Natural killer cell (primary cell): Measurements from ENCODE around the gene C1orf198. TPM values are rescaled to one million over a fixed set of nuclear protein-coding genes. Genes with fewer than 3 reads are reported as not detected.

Experiments
- ATAC-seq, 3 donors: fragments of 150-1000 bp in 2 of 3; fragments of 200-7000 bp in 1 of 3; cut with Tn5 transposase; 1 replicate in 1 of 3; 2 replicates in 2 of 3; pipeline ENCODE4 v1.10.0; 2021; ENCODE audit warnings: mild to moderate bottlenecking in 2 of 3, moderate library complexity in 2 of 3
- DNase-seq, 2 donors: peaks; one replicate each; pipeline versions ENCODE4 v3.0.0 to v3.0.0-alpha.2; 2013 to 2021; ENCODE audit warnings: mixed read lengths in 1 of 2
- H3K27ac ChIP-seq: one replicate; pipeline ENCODE4 v1.5.1; 2013; ENCODE audit warnings: mild to moderate bottlenecking, low read length
- H3K27me3 ChIP-seq: one replicate; pipeline ENCODE4 v1.6.1; 2013; ENCODE audit warnings: low read length; ENCODE audit not compliant: control insufficient read depth, insufficient read depth
- H3K36me3 ChIP-seq: one replicate; pipeline ENCODE4 v1.6.1; 2013; ENCODE audit warnings: low read length; ENCODE audit not compliant: control insufficient read depth, insufficient read depth
- H3K4me1 ChIP-seq: one replicate; pipeline ENCODE4 v1.6.1; 2013; ENCODE audit warnings: low read length; ENCODE audit not compliant: control insufficient read depth, insufficient read depth
- H3K4me3 ChIP-seq: one replicate; pipeline ENCODE4 v1.5.1; 2013; ENCODE audit warnings: low read length
- H3K9me3 ChIP-seq: one replicate; pipeline ENCODE4 v1.6.1; 2013; ENCODE audit warnings: low read length; ENCODE audit not compliant: control insufficient read depth, insufficient read depth
- H3K27ac Mint-ChIP-seq, 2 donors: one replicate each; pipeline ENCODE4 v1.8.0; 2022; ENCODE audit warnings: mild to moderate bottlenecking in 2 of 2, mixed read lengths in 2 of 2, moderate library complexity in 1 of 2
- H3K27me3 Mint-ChIP-seq, 2 donors: one replicate each; pipeline ENCODE4 v1.8.0; 2022; ENCODE audit warnings: low read depth in 2 of 2, mixed read lengths in 2 of 2
- H3K36me3 Mint-ChIP-seq: one replicate; pipeline ENCODE4 v1.8.0; 2022; ENCODE audit warnings: mixed read lengths
- H3K4me1 Mint-ChIP-seq, 2 donors: one replicate each; pipeline ENCODE4 v1.8.0; 2022; ENCODE audit warnings: mixed read lengths in 2 of 2
- H3K4me3 Mint-ChIP-seq: one replicate; pipeline ENCODE4 v1.8.0; 2022; ENCODE audit warnings: mild to moderate bottlenecking, moderate library complexity, mixed read lengths
- H3K9me3 Mint-ChIP-seq, 2 donors: one replicate each; pipeline ENCODE4 v1.8.0; 2022; ENCODE audit warnings: mixed read lengths in 2 of 2
- WGBS: methylation state at CpG from one replicate; pipeline ENCODE4 v1.1.7; 2013; ENCODE audit warnings: missing lambda C conversion rate; ENCODE audit not compliant: insufficient coverage; 5-methylcytosine and 5-hydroxymethylcytosine counted together
- intact Hi-C: fragments of 100-400 bp; cut with micrococcal nuclease; formaldehyde crosslinking; loops from one replicate; pipeline ENCODE4 v1.14.2; 2022
- total RNA-seq, 4 donors: library from RNA; stranded (reverse); fragments of 120-200 nt in 1 of 4; gene quantifications; one replicate each; pipeline versions ENCODE4 v1.2.3 to v1.2.4, GENCODE V29; 2013 to 2022
- TF ChIP-seq, protein P1 (sequence below): fragments of 200-600 bp; IDR thresholded peaks from one replicate; pipeline ENCODE4 v1.8.0; 2022; ENCODE audit warnings: antibody characterized with exemption

C1orf198 gene
- total RNA-seq, 3 donors from 2014 or later (not counting 1 experiment from before 2014, with no cell fraction given) = 2.4 to 3.2 (median 3.1) TPM

- Histone ChIP-seq H3K27ac (no peak overlapping the region), H3K4me1 (no peaks in the 10 kb centered on the region), H3K36me3 (no peaks in the 10 kb centered on the region), H3K9me3 (no peaks in the 10 kb centered on the region), H3K27me3 (no peaks in the 10 kb centered on the region), H3K4me3 (no peak overlapping the region)
- H3K36me3 Mint-ChIP-seq = no peaks in the 10 kb centered on the region
- no peak overlapping the region for H3K27ac Mint-ChIP-seq
- no peaks in the 10 kb centered on the region for H3K4me1 Mint-ChIP-seq
- ATAC-seq (no peak), DNase-seq (no peak)
- no peaks in the 10 kb centered on the region for H3K9me3 Mint-ChIP-seq
- H3K4me3 Mint-ChIP-seq = no peak overlapping the region
- TF ChIP-seq, protein P1, sequence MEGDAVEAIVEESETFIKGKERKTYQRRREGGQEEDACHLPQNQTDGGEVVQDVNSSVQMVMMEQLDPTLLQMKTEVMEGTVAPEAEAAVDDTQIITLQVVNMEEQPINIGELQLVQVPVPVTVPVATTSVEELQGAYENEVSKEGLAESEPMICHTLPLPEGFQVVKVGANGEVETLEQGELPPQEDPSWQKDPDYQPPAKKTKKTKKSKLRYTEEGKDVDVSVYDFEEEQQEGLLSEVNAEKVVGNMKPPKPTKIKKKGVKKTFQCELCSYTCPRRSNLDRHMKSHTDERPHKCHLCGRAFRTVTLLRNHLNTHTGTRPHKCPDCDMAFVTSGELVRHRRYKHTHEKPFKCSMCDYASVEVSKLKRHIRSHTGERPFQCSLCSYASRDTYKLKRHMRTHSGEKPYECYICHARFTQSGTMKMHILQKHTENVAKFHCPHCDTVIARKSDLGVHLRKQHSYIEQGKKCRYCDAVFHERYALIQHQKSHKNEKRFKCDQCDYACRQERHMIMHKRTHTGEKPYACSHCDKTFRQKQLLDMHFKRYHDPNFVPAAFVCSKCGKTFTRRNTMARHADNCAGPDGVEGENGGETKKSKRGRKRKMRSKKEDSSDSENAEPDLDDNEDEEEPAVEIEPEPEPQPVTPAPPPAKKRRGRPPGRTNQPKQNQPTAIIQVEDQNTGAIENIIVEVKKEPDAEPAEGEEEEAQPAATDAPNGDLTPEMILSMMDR = no peak
- WGBS = 97% methylated on average over 2 of the region's 2 CpGs
- H3K27me3 Mint-ChIP-seq = peaks cover 20 to 35% of the 10 kb centered on the region in 2 donors
- intact Hi-C loops = no loop called here
Measured at GRCh38 chr1:230884646-230885045, 16.3 kb upstream of the C1orf198 start.

DNA sequence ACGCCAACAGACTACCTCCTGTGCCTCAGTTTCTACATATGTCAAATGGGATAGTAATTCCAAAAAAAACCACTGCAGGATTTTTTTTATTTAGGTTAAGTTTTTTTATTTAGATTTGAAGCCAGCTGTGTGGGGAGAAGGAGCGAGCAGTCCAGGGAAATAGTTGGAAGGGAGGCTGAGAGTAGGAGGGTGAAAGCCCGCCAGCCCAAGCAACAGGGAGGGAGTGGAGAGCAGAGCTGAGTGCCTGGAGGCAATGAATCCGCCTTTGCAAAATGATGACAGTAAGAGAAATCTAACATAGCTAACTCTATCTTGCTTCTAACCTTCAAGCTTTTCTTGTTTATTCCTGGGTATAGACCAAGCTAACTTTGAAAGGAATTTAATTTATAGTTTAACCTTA is 15.6 kb upstream of the C1orf198 start:
- Histone ChIP-seq H3K27ac (no peak overlapping the region), H3K4me1 (no peaks in the 10 kb centered on the region), H3K4me3 (no peak overlapping the region), H3K36me3 (no peaks in the 10 kb centered on the region), H3K9me3 (no peaks in the 10 kb centered on the region), H3K27me3 (no peaks in the 10 kb centered on the region)
- no peak for DNase-seq
- Mint-ChIP-seq H3K4me3 (no peak overlapping the region), H3K36me3 (no peaks in the 10 kb centered on the region), H3K27me3 (peaks cover 24 to 33% of the 10 kb centered on the region in 2 donors), H3K9me3 (no peaks in the 10 kb centered on the region), H3K4me1 (no peaks in the 10 kb centered on the region), H3K27ac (no peak overlapping the region)
- no peak for ATAC-seq
- TF ChIP-seq, protein P1 = no peak
- intact Hi-C loops = no loop called here
- WGBS = 98% methylated on average over 2 of the region's 4 CpGs

- no peak for ATAC-seq
- no peaks in the 10 kb centered on the region for H3K4me1 ChIP-seq
- H3K4me3 Mint-ChIP-seq = no peak overlapping the region
- H3K27me3 ChIP-seq = no peaks in the 10 kb centered on the region
- no peak overlapping the region for H3K27ac ChIP-seq
- H3K9me3 ChIP-seq = no peaks in the 10 kb centered on the region
- no peak for DNase-seq
- H3K36me3 Mint-ChIP-seq = no peaks in the 10 kb centered on the region
- no peaks in the 10 kb centered on the region for H3K9me3 Mint-ChIP-seq
- intact Hi-C loops = no loop called here
- no peaks in the 10 kb centered on the region for H3K4me1 Mint-ChIP-seq
- H3K4me3 ChIP-seq = no peak overlapping the region
- TF ChIP-seq, protein P1 = no peak
- 8% methylated on average over 2 of the region's 8 CpGs for WGBS
- peaks cover 35 to 41% of the 10 kb centered on the region in 2 donors for H3K27me3 Mint-ChIP-seq
- H3K36me3 ChIP-seq = no peaks in the 10 kb centered on the region
- no peak overlapping the region for H3K27ac Mint-ChIP-seq
Measured at GRCh38 chr1:230879778-230880177, 11.5 kb upstream of the C1orf198 start.

- H3K4me3 ChIP-seq = no peak overlapping the region
- H3K27me3 ChIP-seq = no peaks in the 10 kb centered on the region
- no peak for ATAC-seq
- intact Hi-C loops = no loop called here
- Mint-ChIP-seq H3K27ac (no peak overlapping the region), H3K36me3 (no peaks in the 10 kb centered on the region), H3K27me3 (peaks cover 35 to 43% of the 10 kb centered on the region in 2 donors), H3K9me3 (no peaks in the 10 kb centered on the region), H3K4me1 (no peaks in the 10 kb centered on the region), H3K4me3 (no peak overlapping the region)
- WGBS = 55% methylated on average over 5 of the region's 5 CpGs
- H3K9me3 ChIP-seq = no peaks in the 10 kb centered on the region
- no peaks in the 10 kb centered on the region for H3K4me1 ChIP-seq
- H3K36me3 ChIP-seq = no peaks in the 10 kb centered on the region
- TF ChIP-seq, protein P1 = no peak
- DNase-seq = no peak
- H3K27ac ChIP-seq = no peak overlapping the region
Measured at GRCh38 chr1:230878591-230878990, 10.3 kb upstream of the C1orf198 start.
